SK-N-SH (cell line): ENCODE results near the gene LCP2.

Experiments used
- CTCF ChIP-seq: fragments of 200-600 bp; sonication (generic); IDR thresholded peaks from 2 replicates; pipeline ENCODE4 v1.6.1; 2017; ENCODE audit warnings: antibody characterized with exemption, mild to moderate bottlenecking, moderate library complexity
- EP300 ChIP-seq, 2 experiments: IDR thresholded peaks; 2 replicates each; pipeline versions ENCODE4 v1.4.0 to v1.6.1; 2012; ENCODE audit warnings: borderline replicate concordance in 1 of 2, low read depth in 1 of 2, low read length in 1 of 2
- EZH2phosphoT487 ChIP-seq: fragments of 200-600 bp; sonication (generic); IDR thresholded peaks from 2 replicates; pipeline ENCODE4 v1.6.1; 2017; ENCODE audit warnings: low read depth, mixed run types, mild to moderate bottlenecking, antibody characterized with exemption, moderate library complexity, borderline replicate concordance
- GATA2 ChIP-seq: sonication (generic); formaldehyde crosslinking; IDR thresholded peaks from 2 replicates; pipeline ENCODE4 v1.5.0; 2020; ENCODE audit warnings: mild to moderate bottlenecking, missing genetic modification reagents
- REST ChIP-seq: IDR thresholded peaks from 2 replicates; pipeline ENCODE4 v1.6.1; 2012; ENCODE audit warnings: mild to moderate bottlenecking, low read depth, low read length, moderate library complexity
- SMC3 ChIP-seq: IDR thresholded peaks from 2 replicates; pipeline ENCODE4 v1.6.1; 2012; ENCODE audit warnings: low read depth, low read length, improper control_type of control experiment

GRCh38 chr5:170216257-170216864 is 81.2 kb downstream of the LCP2 start:
- TF ChIP-seq EP300 (IDR thresholded peaks at IDR 0.05; ENCODE audit: borderline replicate concordance in 1 of 2, low read depth in 1 of 2, low read length in 1 of 2) (no peak), SMC3 (peak; percentile 92), EZH2phosphoT487 (no peak), GATA2 (CRISPR knock-in tag) (no peak), REST (no peak), CTCF (peak; percentile 75)
